WTC11 (cell line): ENCODE data around the gene PCDH10. TPM values are rescaled to one million over a fixed set of nuclear protein-coding genes. Genes with fewer than 3 reads are reported as not detected.

Source experiments
- ATAC-seq: fragments of 200-7000 bp; cut with Tn5 transposase; 2 replicates; pipeline ENCODE4 v1.10.0; 2021; ENCODE audit warnings: mild to moderate bottlenecking, moderate library complexity
- CTCF ChIA-PET: fragments of 300-600 bp; sonication (Branson Sonifier 250); formaldehyde crosslinking; loops from one replicate; lab custom pipeline; 2021; ENCODE audit warnings: antibody characterized with exemption; lab: Charles Lee
- POLR2A ChIA-PET: fragments of 350-600 bp; sonication (Branson Sonifier 250); formaldehyde crosslinking; loops from one replicate; lab custom pipeline; 2021; ENCODE audit warnings: antibody characterized with exemption; lab: Charles Lee
- DNase-seq: peaks from one replicate; pipeline ENCODE4 v3.0.0; 2021; ENCODE audit warnings: low spot score
- H3K27ac Mint-ChIP-seq: 2 replicates; pipeline ENCODE4 v1.8.0; 2021; ENCODE audit warnings: mixed read lengths
- H3K27me3 Mint-ChIP-seq: 2 replicates; pipeline ENCODE4 v1.8.0; 2021; ENCODE audit warnings: low read depth, mild to moderate bottlenecking, moderate library complexity, mixed read lengths
- H3K36me3 Mint-ChIP-seq: 2 replicates; pipeline ENCODE4 v1.8.0; 2021; ENCODE audit warnings: mixed read lengths
- H3K4me1 Mint-ChIP-seq: 2 replicates; pipeline ENCODE4 v1.8.0; 2022; ENCODE audit warnings: mixed read lengths
- H3K4me3 Mint-ChIP-seq: 2 replicates; pipeline ENCODE4 v1.8.0; 2021; ENCODE audit warnings: mild to moderate bottlenecking, moderate library complexity, mixed read lengths
- H3K9me3 Mint-ChIP-seq: 2 replicates; pipeline ENCODE4 v1.8.0; 2021; ENCODE audit warnings: mixed read lengths
- CREB1 ChIP-seq: sonication (generic); formaldehyde crosslinking; IDR thresholded peaks from 2 replicates; pipeline ENCODE4 v1.8.0; 2023; ENCODE audit warnings: mild to moderate bottlenecking, missing genetic modification reagents
- MLX ChIP-seq: sonication (generic); formaldehyde crosslinking; IDR thresholded peaks from 2 replicates; pipeline ENCODE4 v1.8.1; 2023; ENCODE audit warnings: mild to moderate bottlenecking, missing genetic modification reagents, moderate library complexity
- MXD4 ChIP-seq: fragments of 250-450 bp; sonication (Bioruptor Pico); IDR thresholded peaks from 2 replicates; pipeline ENCODE4 v1.8.0; 2021; ENCODE audit warnings: mild to moderate bottlenecking, moderate library complexity, borderline replicate concordance
- NFATC4 ChIP-seq: fragments of 250-450 bp; sonication (Bioruptor Pico); IDR thresholded peaks from 2 replicates; pipeline ENCODE4 v1.9.0; 2021; ENCODE audit warnings: mild to moderate bottlenecking
- NFE2L1 ChIP-seq: sonication (generic); formaldehyde crosslinking; IDR thresholded peaks from 2 replicates; pipeline ENCODE4 v1.8.1; 2023; ENCODE audit warnings: missing genetic modification reagents
- NFYB ChIP-seq: sonication (generic); formaldehyde crosslinking; conservative IDR thresholded peaks from 2 replicates; pipeline ENCODE4 v1.8.0; 2022; ENCODE audit warnings: low read depth, missing genetic modification reagents
- NR3C1 ChIP-seq: sonication (generic); formaldehyde crosslinking; conservative IDR thresholded peaks from 2 replicates; pipeline ENCODE4 v1.8.1; 2023; ENCODE audit warnings: low read depth, mild to moderate bottlenecking, missing genetic modification reagents
- OVOL2 ChIP-seq: fragments of 250-450 bp; sonication (Bioruptor Pico); IDR thresholded peaks from 2 replicates; pipeline ENCODE4 v1.9.0; 2021; ENCODE audit warnings: mild to moderate bottlenecking, borderline replicate concordance
- RELA ChIP-seq: sonication (generic); formaldehyde crosslinking; IDR thresholded peaks from 2 replicates; pipeline ENCODE4 v1.8.1; 2022; ENCODE audit warnings: missing genetic modification reagents, mild to moderate bottlenecking, borderline replicate concordance
- SMAD3 ChIP-seq: sonication (generic); formaldehyde crosslinking; IDR thresholded peaks from 2 replicates; pipeline ENCODE4 v1.8.0; 2022; ENCODE audit warnings: missing genetic modification reagents, mild to moderate bottlenecking, borderline replicate concordance
- USF2 ChIP-seq: sonication (generic); formaldehyde crosslinking; IDR thresholded peaks from 2 replicates; pipeline ENCODE4 v1.8.1; 2023; ENCODE audit warnings: mild to moderate bottlenecking, missing genetic modification reagents, moderate library complexity
- ZNF138 ChIP-seq: sonication (generic); formaldehyde crosslinking; conservative IDR thresholded peaks from 2 replicates; pipeline ENCODE4 v1.8.1; 2022; ENCODE audit warnings: mild to moderate bottlenecking, moderate library complexity, missing genetic modification reagents
- ZNF263 ChIP-seq: sonication (generic); formaldehyde crosslinking; IDR thresholded peaks from 2 replicates; pipeline ENCODE4 v1.8.1; 2022; ENCODE audit warnings: low read depth, mild to moderate bottlenecking, moderate library complexity, missing genetic modification reagents
- ZNF423 ChIP-seq: fragments of 250-450 bp; sonication (Bioruptor Pico); IDR thresholded peaks from 2 replicates; pipeline ENCODE4 v2.1.2; 2022; ENCODE audit warnings: mild to moderate bottlenecking, moderate library complexity
- ZNF671 ChIP-seq: fragments of 250-450 bp; sonication (Bioruptor Pico); IDR thresholded peaks from 2 replicates; pipeline ENCODE4 v1.8.0; 2021; ENCODE audit warnings: mild to moderate bottlenecking
- total RNA-seq: library from RNA; stranded (reverse); gene quantifications from 3 replicates; pipeline ENCODE4 v1.2.3, GENCODE V29; 2021
- TF ChIP-seq, protein P1 (sequence below): sonication (generic); formaldehyde crosslinking; conservative IDR thresholded peaks from 2 replicates; pipeline ENCODE4 v1.8.1; 2023; ENCODE audit warnings: mild to moderate bottlenecking, low read depth, missing genetic modification reagents, moderate library complexity
- TF ChIP-seq, protein P2 (sequence below): fragments of 250-450 bp; sonication (Bioruptor Pico); IDR thresholded peaks from 2 replicates; pipeline ENCODE4 v1.8.0; 2021; ENCODE audit warnings: mild to moderate bottlenecking
- TF ChIP-seq, protein P3 (sequence below): fragments of 250-450 bp; sonication (Bioruptor Pico); IDR thresholded peaks from 2 replicates; pipeline ENCODE4 v1.9.0; 2021; ENCODE audit warnings: mild to moderate bottlenecking, borderline replicate concordance
- TF ChIP-seq, protein P4 (sequence below): fragments of 250-450 bp; sonication (Bioruptor Pico); IDR thresholded peaks from 2 replicates; pipeline ENCODE4 v1.9.0; 2021; ENCODE audit warnings: mild to moderate bottlenecking
- TF ChIP-seq, protein P5 (sequence below): sonication (generic); formaldehyde crosslinking; IDR thresholded peaks from 2 replicates; pipeline ENCODE4 v1.8.1; 2022; ENCODE audit warnings: low read depth, missing genetic modification reagents, borderline replicate concordance

Gene PCDH10
- total RNA-seq, 1 experiment from 2014 or later, result 7.8 TPM

DNA sequence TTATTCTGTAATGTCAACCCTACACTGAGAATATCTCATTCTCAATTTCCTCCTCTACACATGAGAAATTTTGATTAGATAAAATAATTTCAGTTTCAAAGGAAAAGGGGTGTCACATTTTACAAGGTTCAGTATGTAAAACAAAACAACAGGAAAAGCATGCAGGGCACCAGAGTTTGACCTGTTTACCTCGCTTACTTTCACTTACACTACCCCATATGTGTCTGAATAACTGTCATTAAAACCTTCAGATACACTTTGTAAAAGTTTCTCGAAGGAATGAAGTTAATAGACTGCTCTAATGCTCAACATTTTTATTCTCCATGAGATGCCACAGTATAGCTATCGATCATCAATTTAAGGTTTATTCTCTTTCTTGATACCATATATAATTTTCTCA lies 12.3 kb upstream of the PCDH10 start:
- no peak overlapping the region for H3K27ac Mint-ChIP-seq
- CTCF ChIA-PET, result no interaction called here
- no peak overlapping the region for H3K4me3 Mint-ChIP-seq
- TF ChIP-seq SMAD3 (CRISPR knock-in tag), result no peak
- TF ChIP-seq NR3C1 (CRISPR knock-in tag), result no peak
- no peak for TF ChIP-seq ZNF423 (CRISPR knock-in tag)
- TF ChIP-seq, protein P1, sequence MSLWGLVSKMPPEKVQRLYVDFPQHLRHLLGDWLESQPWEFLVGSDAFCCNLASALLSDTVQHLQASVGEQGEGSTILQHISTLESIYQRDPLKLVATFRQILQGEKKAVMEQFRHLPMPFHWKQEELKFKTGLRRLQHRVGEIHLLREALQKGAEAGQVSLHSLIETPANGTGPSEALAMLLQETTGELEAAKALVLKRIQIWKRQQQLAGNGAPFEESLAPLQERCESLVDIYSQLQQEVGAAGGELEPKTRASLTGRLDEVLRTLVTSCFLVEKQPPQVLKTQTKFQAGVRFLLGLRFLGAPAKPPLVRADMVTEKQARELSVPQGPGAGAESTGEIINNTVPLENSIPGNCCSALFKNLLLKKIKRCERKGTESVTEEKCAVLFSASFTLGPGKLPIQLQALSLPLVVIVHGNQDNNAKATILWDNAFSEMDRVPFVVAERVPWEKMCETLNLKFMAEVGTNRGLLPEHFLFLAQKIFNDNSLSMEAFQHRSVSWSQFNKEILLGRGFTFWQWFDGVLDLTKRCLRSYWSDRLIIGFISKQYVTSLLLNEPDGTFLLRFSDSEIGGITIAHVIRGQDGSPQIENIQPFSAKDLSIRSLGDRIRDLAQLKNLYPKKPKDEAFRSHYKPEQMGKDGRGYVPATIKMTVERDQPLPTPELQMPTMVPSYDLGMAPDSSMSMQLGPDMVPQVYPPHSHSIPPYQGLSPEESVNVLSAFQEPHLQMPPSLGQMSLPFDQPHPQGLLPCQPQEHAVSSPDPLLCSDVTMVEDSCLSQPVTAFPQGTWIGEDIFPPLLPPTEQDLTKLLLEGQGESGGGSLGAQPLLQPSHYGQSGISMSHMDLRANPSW, result no peak
- TF ChIP-seq NFE2L1, result no peak
- TF ChIP-seq USF2, result no peak
- TF ChIP-seq, protein P2, sequence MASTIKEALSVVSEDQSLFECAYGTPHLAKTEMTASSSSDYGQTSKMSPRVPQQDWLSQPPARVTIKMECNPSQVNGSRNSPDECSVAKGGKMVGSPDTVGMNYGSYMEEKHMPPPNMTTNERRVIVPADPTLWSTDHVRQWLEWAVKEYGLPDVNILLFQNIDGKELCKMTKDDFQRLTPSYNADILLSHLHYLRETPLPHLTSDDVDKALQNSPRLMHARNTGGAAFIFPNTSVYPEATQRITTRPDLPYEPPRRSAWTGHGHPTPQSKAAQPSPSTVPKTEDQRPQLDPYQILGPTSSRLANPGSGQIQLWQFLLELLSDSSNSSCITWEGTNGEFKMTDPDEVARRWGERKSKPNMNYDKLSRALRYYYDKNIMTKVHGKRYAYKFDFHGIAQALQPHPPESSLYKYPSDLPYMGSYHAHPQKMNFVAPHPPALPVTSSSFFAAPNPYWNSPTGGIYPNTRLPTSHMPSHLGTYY, result no peak
- TF ChIP-seq OVOL2 (CRISPR knock-in tag), result no peak
- TF ChIP-seq ZNF263 (CRISPR knock-in tag), result no peak
- TF ChIP-seq NFATC4 (CRISPR knock-in tag), result no peak
- no peak for TF ChIP-seq MXD4 (CRISPR knock-in tag)
- no peak for TF ChIP-seq ZNF138 (CRISPR knock-in tag)
- no peak for TF ChIP-seq MLX (CRISPR knock-in tag)
- TF ChIP-seq, protein P3, sequence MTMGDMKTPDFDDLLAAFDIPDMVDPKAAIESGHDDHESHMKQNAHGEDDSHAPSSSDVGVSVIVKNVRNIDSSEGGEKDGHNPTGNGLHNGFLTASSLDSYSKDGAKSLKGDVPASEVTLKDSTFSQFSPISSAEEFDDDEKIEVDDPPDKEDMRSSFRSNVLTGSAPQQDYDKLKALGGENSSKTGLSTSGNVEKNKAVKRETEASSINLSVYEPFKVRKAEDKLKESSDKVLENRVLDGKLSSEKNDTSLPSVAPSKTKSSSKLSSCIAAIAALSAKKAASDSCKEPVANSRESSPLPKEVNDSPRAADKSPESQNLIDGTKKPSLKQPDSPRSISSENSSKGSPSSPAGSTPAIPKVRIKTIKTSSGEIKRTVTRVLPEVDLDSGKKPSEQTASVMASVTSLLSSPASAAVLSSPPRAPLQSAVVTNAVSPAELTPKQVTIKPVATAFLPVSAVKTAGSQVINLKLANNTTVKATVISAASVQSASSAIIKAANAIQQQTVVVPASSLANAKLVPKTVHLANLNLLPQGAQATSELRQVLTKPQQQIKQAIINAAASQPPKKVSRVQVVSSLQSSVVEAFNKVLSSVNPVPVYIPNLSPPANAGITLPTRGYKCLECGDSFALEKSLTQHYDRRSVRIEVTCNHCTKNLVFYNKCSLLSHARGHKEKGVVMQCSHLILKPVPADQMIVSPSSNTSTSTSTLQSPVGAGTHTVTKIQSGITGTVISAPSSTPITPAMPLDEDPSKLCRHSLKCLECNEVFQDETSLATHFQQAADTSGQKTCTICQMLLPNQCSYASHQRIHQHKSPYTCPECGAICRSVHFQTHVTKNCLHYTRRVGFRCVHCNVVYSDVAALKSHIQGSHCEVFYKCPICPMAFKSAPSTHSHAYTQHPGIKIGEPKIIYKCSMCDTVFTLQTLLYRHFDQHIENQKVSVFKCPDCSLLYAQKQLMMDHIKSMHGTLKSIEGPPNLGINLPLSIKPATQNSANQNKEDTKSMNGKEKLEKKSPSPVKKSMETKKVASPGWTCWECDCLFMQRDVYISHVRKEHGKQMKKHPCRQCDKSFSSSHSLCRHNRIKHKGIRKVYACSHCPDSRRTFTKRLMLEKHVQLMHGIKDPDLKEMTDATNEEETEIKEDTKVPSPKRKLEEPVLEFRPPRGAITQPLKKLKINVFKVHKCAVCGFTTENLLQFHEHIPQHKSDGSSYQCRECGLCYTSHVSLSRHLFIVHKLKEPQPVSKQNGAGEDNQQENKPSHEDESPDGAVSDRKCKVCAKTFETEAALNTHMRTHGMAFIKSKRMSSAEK (CRISPR knock-in tag), result no peak
- no peak for TF ChIP-seq ZNF671 (CRISPR knock-in tag)
- no peak for TF ChIP-seq RELA (CRISPR knock-in tag)
- no peak for TF ChIP-seq NFYB (CRISPR knock-in tag)
- no peak for TF ChIP-seq CREB1 (CRISPR knock-in tag)
- TF ChIP-seq, protein P4, sequence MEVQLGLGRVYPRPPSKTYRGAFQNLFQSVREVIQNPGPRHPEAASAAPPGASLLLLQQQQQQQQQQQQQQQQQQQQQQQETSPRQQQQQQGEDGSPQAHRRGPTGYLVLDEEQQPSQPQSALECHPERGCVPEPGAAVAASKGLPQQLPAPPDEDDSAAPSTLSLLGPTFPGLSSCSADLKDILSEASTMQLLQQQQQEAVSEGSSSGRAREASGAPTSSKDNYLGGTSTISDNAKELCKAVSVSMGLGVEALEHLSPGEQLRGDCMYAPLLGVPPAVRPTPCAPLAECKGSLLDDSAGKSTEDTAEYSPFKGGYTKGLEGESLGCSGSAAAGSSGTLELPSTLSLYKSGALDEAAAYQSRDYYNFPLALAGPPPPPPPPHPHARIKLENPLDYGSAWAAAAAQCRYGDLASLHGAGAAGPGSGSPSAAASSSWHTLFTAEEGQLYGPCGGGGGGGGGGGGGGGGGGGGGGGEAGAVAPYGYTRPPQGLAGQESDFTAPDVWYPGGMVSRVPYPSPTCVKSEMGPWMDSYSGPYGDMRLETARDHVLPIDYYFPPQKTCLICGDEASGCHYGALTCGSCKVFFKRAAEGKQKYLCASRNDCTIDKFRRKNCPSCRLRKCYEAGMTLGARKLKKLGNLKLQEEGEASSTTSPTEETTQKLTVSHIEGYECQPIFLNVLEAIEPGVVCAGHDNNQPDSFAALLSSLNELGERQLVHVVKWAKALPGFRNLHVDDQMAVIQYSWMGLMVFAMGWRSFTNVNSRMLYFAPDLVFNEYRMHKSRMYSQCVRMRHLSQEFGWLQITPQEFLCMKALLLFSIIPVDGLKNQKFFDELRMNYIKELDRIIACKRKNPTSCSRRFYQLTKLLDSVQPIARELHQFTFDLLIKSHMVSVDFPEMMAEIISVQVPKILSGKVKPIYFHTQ (CRISPR knock-in tag), result no peak
- TF ChIP-seq, protein P5, sequence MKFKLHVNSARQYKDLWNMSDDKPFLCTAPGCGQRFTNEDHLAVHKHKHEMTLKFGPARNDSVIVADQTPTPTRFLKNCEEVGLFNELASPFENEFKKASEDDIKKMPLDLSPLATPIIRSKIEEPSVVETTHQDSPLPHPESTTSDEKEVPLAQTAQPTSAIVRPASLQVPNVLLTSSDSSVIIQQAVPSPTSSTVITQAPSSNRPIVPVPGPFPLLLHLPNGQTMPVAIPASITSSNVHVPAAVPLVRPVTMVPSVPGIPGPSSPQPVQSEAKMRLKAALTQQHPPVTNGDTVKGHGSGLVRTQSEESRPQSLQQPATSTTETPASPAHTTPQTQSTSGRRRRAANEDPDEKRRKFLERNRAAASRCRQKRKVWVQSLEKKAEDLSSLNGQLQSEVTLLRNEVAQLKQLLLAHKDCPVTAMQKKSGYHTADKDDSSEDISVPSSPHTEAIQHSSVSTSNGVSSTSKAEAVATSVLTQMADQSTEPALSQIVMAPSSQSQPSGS (CRISPR knock-in tag), result no peak
- TF ChIP-seq, all 79 proteins: peak for 0
- no peaks in the 10 kb centered on the region for H3K9me3 Mint-ChIP-seq
- DNase-seq, result no peak
- H3K4me1 Mint-ChIP-seq, result peaks cover 19% of the 10 kb centered on the region
- H3K36me3 Mint-ChIP-seq, result no peaks in the 10 kb centered on the region
- POLR2A ChIA-PET, result no interaction called here
- no peak for ATAC-seq
- H3K27me3 Mint-ChIP-seq, result no peaks in the 10 kb centered on the region
